ENCODE data around the gene ZGPAT. TPM values are rescaled to one million over a fixed set of nuclear protein-coding genes. Genes with fewer than 3 reads are reported as not detected.

Gene ZGPAT
- total and polyA plus RNA-seq, 9 of the 15 experiments (the other 6 are each of a cell fraction or from before 2014, with no cell fraction given), result 0.14 to 26.6 (median 7.4) TPM

GRCh38 chr20:63660622-63661021 is 47.2 kb upstream of the ZGPAT start (continued):
- TF ChIP-seq ATF7 (IDR thresholded peaks at IDR 0.05), result no peak
- TF ChIP-seq AFF1 (IDR thresholded peaks at IDR 0.05; ENCODE audit: low read depth in 1 of 2, partially characterized antibody in 2 of 2), result no peak
- no peak for TF ChIP-seq ETS2 (tag; IDR thresholded peaks at IDR 0.05; ENCODE audit: borderline replicate concordance, poor library complexity, severe bottlenecking)
- TF ChIP-seq TFAM (CRISPR knock-in tag; conservative IDR thresholded peaks at IDR 0.05), result no peak
- no peak for TF ChIP-seq HMGXB4 (CRISPR knock-in tag; IDR thresholded peaks at IDR 0.05)
